LHCN-M2 (cell line): Measurements from ENCODE around the gene PTPN5. TPM values are rescaled to one million over a fixed set of nuclear protein-coding genes. Genes with fewer than 3 reads are reported as not detected.
A peak's percentile ranks its signal among the peaks of the same experiment; 100 is the strongest.

Experiments
- DNase-seq: peaks from one replicate; pipeline ENCODE4 v3.0.0-alpha.2; 2012; ENCODE audit warnings: low read depth
- total RNA-seq: library from RNA; depleted of rRNA; stranded (reverse); fragments of >200 nt; gene quantifications from 2 replicates; pipeline ENCODE4 v1.2.3, GENCODE V29; 2014

The PTPN5 gene
- total RNA-seq, 1 experiment from 2014 or later: not detected

DNA sequence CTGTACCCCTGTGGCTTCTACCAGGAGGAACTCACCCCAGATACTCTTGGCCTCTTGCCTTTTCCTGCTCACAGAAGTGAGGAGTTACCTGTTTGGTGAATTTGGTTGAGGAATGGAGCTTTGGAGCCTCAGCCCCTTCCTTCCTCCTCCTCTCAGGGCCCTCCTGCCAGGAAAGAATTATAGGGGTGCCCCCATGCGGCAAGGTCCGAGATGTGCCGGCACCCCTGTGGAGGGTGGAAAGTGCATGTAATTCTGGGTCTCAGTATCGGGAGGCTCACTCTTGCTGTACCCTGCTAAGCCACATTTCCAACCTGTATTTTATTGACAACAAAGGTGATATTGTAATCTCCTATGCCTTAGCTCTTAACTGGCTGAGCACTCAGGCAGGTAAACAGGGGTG, 51.9 kb downstream of the PTPN5 start:
- DNase-seq: no peak

GRCh38 chr11:18737642-18738041, 54.0 kb downstream of the PTPN5 start:
- no peak for DNase-seq

- no peak for DNase-seq
Measured at GRCh38 chr11:18736590-18737148, 54.9 kb downstream of the PTPN5 start.

DNA sequence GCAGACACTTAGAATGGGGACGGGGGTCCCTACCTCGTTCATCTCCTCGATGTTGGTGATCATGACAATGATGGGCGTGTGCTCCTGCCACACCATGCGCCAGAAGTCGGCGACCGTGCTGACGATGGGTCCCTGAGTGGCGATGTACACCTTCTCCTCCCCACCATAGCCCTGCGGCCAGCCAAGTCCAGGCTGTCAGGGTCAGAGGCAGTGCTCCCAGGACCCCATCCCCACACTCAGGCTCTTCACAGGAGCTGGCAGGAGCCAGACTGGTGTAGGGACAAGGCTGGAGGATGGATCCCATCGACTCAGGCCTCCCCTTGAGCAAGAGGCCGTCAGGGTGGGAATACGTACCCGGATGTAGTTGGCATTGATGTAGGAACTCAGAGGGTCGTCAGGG, 58.4 kb downstream of the PTPN5 start:
- no peak for DNase-seq

- peak; percentile 30 for DNase-seq
Measured at GRCh38 chr11:18731949-18732821, 59.4 kb downstream of the PTPN5 start.

- DNase-seq: no peak
Measured at GRCh38 chr11:18731441-18731840, 60.2 kb downstream of the PTPN5 start.

GRCh38 chr11:18730020-18730419, 61.6 kb downstream of the PTPN5 start:
- DNase-seq: no peak

GRCh38 chr11:18729426-18729825, 62.2 kb downstream of the PTPN5 start:
- no peak for DNase-seq

DNA sequence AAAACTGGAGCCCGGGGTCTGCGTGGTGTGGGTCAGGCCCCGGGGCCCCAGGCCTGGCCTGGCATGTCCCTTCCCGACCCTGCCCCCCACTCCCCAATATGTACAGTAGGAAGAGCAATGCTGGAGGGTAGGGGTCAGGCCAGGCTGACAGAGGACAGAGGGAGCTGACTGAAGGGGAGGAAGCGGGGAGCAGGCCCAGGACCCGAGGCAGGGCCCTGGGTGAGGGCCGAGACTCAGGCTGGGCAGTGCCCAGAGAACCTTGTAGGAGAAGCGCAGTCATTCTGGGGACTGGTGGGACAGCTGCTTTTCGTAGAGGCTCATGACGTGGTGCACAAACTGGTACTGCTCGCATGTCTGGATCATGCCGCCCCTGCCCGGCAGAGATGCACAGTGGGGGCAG, 62.9 kb downstream of the PTPN5 start:
- DNase-seq: no peak

DNA sequence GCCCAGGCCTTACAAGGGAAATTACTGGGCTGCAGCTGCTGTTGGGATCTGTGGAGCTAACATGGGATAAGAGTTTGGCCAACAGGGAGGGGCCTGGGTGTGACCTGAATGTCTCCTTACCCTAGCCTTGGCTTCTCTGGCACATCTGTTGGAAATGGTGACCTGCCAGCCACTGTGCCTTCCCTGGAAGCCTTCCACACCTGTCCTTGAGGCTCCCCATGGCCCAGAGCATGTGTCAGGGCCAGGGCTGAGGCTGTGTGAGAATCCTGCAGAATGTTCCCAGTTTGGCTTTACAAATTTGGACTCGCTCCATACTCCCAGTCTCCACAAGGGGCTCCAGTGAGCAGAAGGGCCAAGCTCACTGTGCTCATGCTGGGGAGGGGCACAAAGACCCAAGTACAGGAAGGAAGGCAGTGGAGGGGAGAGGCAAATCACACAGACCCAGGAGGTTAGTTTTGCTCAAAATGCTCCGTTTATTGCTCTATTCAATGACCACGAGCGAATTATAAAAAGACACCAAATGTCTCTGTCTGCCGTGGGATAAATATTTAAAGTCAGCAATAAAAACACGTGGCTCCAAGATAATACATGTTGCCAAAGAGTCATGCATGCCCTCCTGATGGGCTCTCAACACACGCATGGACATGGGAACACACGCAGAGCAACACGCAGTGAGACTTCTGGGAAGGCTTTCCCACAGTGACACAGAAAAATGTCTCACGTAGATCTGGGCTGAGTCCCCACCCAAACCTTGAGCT, 63.9 kb downstream of the PTPN5 start:
- peak; percentile 37 for DNase-seq

DNA sequence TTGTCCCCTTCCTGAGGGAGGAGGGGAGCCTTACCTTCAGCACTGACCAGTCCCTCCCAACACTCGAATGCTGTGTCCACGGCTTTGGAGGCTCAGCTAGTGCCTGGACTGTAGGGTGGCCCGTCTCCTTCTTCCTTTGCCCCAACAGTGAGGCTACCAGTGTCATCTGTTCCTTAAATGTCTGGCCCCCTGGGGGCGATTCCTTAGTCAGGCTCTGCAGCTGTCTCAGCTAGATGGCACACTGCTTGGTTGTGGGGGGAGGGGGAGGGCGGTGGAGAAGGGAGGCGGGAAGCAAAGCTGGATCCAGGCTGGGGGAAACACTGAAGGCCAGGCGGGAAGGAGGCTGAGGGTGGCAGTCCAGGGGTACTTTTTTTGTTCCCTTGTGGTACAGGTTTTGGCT, 65.6 kb downstream of the PTPN5 start, which contains the start of gene IGSF22:
Gene IGSF22 (minus strand): TSS at position 149 of the 400 bp plus-strand sequence. CDS start 1,952 bp downstream, outside the sequence.
- DNase-seq: peak; percentile 29

DNA sequence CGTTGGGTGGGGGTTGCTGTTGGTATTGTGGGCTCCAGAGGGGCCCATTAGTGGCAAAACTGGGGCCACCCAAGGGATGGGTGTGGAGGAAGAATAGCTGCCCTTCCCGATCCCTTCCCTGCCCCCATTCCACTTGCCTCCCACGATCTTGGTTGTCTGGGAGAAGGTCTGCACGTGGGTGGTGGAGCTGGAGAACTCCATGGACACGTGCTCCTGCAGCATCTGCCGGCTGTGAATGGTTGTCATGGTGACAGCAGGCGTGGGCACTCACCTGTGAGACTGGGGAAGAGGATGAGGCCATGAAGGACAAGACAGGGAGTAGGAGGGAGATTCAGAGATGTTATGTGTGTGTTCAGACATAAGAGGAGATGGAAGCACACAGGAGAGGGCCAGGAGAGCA, 67.6 kb downstream of the PTPN5 start:
- DNase-seq: no peak

DNA sequence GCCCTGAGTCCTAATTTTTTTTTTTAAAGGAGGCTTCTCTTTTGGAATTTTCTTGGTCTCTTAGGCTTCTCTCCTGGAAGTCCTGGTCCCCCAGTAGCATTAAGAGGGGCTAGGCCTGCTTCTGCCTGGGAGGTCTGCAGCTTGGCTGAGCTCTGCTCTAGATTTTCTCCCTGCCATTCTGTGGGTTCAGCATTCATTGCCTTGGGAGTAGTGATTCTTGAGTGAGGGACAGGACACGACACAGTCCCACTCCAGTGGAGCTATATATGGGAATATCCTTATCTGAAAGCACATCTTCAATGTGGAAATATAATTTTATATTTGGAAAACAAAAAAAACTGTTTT, 69.3 kb downstream of the PTPN5 start:
- DNase-seq: no peak

GRCh38 chr11:18721561-18722292, 69.9 kb downstream of the PTPN5 start:
- DNase-seq: no peak

- peak; percentile 45 for DNase-seq
Measured at GRCh38 chr11:18720808-18721560, 70.6 kb downstream of the PTPN5 start.

GRCh38 chr11:18720091-18720807, 71.3 kb downstream of the PTPN5 start:
- DNase-seq: no peak

- no peak for DNase-seq
Measured at GRCh38 chr11:18715476-18715875, 76.1 kb downstream of the PTPN5 start.

DNA sequence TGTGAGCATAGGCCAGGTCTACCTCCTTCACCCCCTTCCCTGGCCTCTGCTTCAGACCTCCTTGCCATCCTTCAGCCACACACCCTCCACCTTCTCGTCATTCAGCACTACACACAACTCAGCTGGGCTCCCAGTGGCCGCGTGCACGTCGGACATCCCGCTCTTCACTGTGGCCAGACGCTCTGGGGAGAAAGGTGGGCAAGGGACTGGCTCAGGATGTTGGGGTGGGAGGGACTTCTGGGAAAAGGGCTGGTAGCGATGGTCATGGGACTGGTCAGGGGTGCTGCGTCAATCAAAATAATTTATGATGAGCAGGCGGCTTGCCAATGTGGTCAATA, 77.2 kb downstream of the PTPN5 start:
- DNase-seq: no peak

GRCh38 chr11:18713646-18714442, 77.8 kb downstream of the PTPN5 start:
- no peak for DNase-seq

- no peak for DNase-seq
Measured at GRCh38 chr11:18710545-18710944, 81.1 kb downstream of the PTPN5 start.
